IPS-18c (cell line): ENCODE measurements around the gene BSN.
"Not testable (repeated sequence)": the region's sequence is repeated elsewhere in the genome, so short reads cannot be mapped to it uniquely, and the experiment has no call there.

Experiments used
- H3K4me3 ChIP-seq: 2 replicates; pipeline ENCODE4 v1.7.0; 2013; ENCODE audit warnings: low read depth, mild to moderate bottlenecking, low read length, moderate library complexity; ENCODE audit not compliant: insufficient read depth
- H3K9me3 ChIP-seq: one replicate; pipeline ENCODE4 v1.6.1; 2013; ENCODE audit warnings: mild to moderate bottlenecking, low read length, moderate library complexity; ENCODE audit not compliant: control insufficient read depth, insufficient read depth

Gene BSN

DNA sequence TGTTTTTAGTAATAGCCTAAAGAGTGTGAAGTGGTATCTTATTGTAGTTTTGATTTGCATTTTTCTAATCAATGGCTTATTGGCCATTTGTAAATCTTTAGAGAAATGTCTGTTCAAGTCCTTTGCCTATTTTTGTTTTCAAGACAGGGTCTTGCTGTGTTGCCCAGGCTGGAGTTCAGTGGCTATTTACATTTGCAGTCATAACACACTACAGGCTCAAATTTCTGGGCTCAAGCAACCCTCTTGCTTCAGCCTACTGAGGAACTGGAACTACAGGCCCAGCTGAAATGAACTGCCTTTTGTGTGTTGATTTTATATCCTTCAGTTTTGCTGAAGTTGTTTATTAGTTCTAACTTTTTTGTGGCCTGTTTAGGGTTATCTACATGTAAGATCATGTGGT, 27.9 kb downstream of the BSN start:
- Histone ChIP-seq H3K4me3 (no peak overlapping the region), H3K9me3 (no peaks in the 10 kb centered on the region)

DNA sequence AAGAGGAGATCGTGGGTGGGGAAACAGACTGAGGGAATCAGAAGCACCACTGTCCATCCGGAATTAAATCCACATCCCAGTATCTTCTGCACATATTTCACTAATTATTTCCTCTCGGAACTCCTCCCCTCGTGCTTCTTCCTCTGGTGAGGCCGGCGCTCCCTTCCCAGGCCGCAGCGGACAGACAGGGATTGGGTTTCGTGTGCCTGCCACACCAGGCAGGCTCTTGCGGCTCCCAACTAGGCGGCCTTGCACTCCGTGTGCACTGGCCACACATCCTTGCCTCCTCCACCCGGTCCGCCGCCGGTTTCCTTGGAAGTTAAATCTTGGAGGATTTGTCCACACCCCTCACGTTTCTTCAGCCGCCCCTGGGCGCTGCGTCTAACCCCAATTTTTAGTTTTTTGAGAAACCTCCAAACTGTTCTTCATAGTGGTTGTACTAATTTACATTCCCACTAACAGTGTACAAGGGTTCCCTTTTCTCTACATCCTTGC, 31.0 kb downstream of the BSN start:
- not testable (repeated sequence) for H3K4me3 ChIP-seq, H3K9me3 ChIP-seq

DNA sequence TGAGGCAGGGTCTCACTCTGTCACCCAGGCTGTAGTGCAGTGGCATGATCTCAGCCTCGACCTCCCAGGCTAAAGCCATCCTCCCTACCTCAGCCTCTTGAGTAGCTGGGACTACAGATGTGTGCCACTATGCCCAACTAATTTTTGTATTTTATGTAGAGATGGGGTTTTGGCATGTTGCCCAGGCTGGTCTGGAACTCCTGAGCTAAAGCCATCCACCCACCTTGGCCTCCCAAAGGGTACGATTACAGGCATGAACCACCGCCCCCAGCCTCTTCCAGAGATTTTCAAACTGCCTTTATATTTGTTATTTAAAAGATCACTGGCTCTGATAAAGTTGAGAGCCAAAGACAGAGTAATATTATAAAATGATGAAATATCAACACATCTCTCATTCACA, 37.3 kb downstream of the BSN start:
- Histone ChIP-seq H3K4me3 (no peak overlapping the region), H3K9me3 (no peaks in the 10 kb centered on the region)

DNA sequence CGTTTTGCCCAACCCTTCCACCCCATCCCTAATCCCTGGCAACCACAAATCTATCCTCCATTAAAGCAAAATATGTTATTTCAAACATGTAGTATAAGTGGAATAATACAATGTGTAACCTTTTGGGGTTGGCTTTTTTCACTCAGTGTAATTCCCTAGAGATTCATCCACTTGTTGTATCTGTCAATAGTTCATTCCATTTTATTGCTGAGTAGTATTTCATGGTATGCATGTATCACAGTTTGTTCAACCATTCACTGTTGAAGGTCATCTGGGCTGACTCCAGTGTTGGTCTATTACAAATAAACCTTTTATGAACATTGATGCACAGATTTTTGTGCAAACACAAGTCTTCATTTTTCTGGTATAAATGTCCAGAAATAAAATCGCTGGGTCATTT, 38.8 kb downstream of the BSN start:
- Histone ChIP-seq H3K9me3 (no peaks in the 10 kb centered on the region), H3K4me3 (no peak overlapping the region)

DNA sequence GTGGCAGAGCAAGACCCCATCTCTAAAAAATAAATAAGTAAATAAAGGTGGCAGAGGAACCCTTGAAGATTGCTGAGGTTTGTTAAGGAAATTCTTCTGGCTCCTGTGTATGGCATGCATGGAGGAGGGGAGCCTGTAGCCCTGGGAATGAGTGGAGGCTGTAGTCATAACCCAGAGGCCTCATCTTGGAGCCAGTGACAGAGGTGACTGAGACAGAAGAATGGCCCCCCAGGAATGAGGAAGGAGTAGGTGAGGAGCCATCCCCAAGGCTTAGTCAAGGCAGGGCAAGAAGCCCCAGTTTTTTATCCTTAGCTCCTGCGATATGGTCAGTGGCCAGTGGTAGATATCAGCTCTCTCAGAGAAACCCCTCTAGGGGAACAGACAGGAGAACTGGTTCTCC, 46.5 kb downstream of the BSN start:
- H3K9me3 ChIP-seq = peaks cover 2% of the 10 kb centered on the region
- H3K4me3 ChIP-seq = no peak overlapping the region

DNA sequence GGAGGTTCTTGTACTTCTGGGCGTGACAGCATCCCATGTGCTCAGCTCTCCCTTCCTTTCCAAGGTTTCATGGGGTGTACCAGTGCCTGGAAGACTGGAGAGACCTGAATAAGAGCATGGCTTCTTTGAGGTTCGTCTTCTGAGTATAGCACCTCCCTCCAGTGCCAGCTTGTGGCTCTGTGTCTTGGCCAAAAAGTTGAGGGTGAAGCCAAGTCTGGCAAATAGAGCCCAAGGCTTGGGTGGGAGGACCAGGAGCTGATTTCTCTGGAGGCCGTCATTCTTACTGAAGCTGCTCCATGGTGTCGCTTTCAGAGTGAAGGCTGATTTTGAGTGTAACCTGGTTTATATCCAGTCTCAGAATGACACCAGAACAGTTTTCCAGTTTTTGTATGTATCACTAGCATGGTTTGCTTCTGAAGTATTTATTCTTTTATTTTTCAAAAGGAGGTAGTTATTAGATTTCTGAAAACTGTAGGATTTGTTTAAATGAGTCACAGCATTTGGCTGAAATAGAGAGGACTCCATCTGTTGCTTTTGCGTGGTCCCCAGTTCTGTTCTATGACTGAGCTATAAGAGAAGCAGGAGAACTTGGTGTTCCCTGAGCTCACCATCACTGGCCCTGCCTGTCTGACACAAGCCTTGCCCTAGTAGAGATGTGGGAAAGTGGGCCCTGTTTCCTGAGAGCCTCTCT, 47.2 kb downstream of the BSN start:
- Histone ChIP-seq H3K9me3 (peaks cover 2% of the 10 kb centered on the region), H3K4me3 (no peak overlapping the region)

DNA sequence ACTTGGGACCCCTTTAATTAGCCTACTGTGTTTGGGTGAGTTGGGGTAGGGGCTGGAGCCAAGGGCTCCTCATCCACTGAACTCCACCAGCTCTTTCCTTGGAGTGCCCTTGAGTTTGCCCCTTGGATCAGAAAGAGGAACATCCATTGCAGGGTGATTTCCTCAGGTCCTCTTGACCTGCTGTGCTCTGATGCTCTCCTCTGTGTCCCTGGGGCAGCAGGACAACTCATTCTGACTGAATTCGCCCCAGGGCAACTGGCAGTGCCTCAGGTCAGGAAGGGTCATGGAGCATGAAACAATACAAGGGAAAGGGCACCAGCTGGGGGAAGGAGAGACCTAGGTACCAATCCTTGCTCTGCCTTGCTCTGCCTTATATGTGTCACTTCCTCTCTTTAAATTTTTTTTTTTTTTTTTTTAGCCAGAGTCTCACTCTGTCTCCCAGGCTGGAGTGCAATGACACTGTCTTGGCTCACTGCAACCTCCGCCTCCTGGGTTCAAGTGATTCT, 47.8 kb downstream of the BSN start:
- Histone ChIP-seq H3K4me3 (no peak overlapping the region), H3K9me3 (peaks cover 2% of the 10 kb centered on the region)

DNA sequence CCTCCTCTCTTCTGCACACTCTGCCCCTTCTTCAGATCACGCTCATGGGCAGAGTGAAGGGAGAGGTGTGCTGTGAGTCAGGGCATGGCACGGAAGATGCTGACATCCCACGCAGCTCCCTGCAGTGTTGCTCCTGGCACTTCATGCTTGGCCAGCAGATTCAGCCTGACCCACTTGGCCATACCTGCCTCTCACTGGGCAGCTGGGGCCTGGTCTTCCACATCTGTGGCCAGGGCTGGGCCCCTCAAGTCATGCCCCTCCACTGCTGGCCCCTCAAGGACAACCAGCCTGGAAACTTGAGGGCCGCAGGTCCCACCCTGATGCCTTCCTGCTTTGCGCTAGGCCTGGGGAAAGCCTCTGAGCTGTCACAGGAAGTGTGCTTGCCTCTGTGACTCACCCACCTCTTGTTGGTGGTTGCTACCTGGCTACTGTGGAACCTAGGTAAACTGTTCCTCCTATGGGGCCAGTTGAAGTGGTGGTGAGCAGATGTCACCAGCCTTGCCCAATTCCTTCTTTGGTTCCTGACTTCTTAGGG, 48.7 kb downstream of the BSN start:
- Histone ChIP-seq H3K9me3 (peaks cover 2% of the 10 kb centered on the region), H3K4me3 (no peak overlapping the region)

DNA sequence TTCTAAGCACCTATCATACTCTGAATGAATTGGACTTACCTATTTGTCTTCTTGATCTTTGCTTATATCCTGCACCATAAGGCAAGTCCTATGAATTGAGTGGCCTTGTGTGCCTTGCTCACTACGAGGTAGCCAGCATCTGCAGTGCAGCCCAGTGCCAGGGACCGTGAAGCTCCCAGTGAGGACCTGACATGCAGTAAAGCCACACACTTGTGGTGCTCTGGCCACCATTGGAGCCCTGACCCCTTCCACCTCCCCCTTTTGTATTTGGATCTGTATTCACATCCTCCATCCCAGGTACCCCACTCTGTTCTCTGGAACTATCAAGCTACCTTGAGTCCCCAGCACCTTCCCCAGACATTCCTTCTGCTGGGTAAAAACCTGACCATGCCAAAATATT, 52.1 kb downstream of the BSN start:
- Histone ChIP-seq H3K4me3 (no peak overlapping the region), H3K9me3 (peaks cover 2% of the 10 kb centered on the region)

DNA sequence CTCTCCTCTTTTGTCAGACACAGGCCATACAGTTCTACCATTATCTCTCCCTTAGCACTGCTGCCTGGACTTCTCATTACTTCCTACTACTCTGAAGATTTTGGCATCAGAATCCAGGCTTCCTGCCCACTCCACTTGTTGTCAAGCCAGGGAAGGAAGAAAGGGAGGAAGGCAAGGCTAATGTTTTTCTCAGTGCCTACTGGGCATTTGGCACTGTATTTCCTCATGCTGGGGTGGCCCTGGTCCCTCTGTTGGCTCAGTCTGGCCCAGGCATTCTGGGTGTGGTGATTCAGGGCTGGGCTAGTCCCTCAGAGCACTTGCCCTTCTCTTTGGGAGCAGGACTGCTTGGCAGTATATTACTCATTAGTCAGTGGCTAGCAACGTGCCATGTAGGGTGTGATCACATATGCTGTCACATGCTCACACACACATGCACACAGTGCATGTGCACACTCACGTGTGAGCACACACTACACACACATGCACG, 52.9 kb downstream of the BSN start:
- peaks cover 2% of the 10 kb centered on the region for H3K9me3 ChIP-seq
- no peak overlapping the region for H3K4me3 ChIP-seq

DNA sequence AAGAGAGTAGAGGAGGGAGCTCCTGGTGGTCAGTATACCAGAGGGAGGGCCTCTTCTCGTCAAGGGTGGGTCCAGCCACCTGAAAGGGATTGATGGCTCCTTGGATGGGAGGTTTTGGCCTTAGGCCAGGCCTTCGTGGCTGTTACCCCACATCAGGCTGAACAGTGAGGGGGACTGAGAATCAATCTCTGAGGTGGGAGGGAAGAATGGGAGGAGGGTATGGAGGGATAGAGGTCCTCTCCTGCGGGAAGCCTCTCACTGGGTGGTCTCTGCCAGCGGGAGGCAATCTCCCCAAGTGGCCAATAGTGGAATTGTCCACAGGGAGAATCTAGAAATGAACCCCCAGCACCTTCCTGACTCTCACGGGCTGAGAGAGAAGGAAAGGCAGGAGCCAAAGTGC, 53.5 kb downstream of the BSN start:
- Histone ChIP-seq H3K4me3 (no peak overlapping the region), H3K9me3 (peaks cover 2% of the 10 kb centered on the region)

DNA sequence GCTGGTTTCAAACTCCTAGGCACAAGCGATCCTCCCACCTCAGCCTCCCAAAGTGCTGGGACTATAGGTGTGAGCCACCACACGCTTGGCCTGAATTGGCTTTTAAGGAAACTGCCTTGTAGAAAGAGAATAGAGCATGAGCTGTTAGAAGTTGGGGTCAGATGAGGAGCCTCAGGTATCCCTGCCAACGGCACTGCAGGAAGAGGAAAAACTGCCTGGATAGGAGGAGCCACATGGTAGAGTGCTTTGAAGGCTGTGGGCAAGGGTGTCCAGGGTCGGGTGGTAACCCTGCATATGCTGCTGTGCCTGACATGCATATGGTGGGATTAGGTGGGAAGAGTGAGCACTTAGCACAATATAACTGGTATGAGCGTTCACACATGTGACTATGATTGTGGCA, 55.0 kb downstream of the BSN start:
- Histone ChIP-seq H3K4me3 (no peak overlapping the region), H3K9me3 (no peaks in the 10 kb centered on the region)

DNA sequence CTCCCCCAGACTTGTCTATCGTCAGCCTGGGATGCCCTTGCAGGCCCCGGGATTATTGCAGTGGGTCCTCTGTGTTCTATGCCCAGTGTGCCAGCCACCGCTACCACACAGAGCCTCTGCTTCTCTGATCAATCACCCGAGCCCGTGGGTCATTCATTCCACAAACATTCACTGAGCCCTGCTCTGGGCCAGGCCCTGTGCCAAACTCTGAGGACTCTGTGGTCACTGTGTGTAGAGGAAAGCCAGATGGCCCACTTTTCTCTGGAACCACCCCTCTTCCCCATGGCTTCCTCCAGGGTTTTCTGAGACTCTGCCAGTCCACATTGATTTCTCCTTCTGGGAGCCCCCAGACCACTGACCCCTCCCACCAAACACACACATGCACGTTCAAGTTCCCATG, 55.5 kb downstream of the BSN start:
- Histone ChIP-seq H3K4me3 (no peak overlapping the region), H3K9me3 (no peaks in the 10 kb centered on the region)

DNA sequence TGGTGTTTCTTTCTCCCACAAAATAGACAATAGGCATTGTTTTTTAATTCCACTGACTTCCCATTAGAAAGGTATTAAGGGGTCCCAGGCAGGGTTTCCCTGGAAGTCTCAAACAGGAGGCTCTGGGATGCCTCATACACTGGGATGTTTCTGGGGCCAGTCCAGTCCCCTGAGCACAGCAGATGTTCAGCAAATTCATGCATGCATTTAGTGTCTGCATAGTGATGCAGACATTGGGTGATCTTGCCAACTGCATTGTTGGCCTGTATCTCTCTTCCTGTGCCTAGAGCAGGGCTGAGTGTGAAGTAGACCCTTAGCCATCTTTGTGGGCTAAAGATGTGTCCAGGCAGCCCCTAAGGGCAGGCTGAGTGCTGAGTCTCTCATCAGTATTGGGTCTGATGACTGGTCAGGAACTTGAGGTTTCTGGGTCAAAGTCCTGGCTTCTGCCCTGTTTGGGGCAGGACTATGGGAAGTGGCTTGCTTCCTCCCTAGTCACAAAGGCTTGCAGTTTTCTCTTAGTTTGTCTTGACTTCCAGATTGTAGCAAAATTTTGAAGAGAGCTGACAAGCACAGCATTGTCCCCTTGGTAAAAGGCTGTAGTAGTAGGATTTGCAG, 56.5 kb downstream of the BSN start:
- Histone ChIP-seq H3K4me3 (no peak overlapping the region), H3K9me3 (no peaks in the 10 kb centered on the region)

DNA sequence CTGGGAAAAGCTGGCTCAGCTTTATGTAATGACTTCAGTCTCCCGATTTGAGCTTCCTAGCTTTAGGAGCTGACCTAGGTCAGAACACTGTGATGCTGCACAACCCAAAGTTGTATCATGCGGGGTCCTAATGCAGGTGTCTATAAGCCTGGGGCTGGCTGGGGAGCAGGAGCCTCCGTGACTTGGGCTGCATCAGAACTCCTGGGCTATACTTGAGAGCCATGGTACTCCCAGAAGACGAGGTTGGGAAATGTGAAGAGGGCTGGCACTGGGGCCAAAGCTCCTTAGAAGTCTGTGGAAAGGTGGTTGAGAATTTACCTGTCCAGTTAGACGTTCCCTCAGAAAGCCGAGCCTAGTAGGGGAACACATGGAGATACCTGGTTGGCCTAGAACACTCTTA, 57.0 kb downstream of the BSN start:
- no peaks in the 10 kb centered on the region for H3K9me3 ChIP-seq

DNA sequence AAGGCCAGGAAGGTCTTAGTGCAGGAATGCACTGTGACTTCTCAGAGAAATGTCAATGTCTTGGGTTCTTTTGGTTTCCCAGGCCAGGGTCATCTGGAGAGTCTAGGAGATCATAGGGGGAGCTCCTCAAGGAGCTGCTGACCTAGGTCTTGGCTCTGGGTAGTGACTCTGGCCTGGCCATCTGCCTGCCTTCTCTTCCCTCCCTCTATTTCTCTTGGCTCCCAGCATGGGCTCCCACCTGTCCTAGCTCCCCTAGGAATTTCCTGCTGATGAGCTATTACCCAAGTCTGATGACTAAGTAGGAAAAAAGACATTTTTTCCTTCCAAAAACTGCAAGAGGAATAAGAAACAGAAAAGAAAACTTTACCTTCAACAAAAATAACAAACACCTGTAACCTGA, 57.4 kb downstream of the BSN start:
- Histone ChIP-seq H3K4me3 (no peak overlapping the region), H3K9me3 (no peaks in the 10 kb centered on the region)

More for the DNA sequence above, 57.0 kb downstream of the BSN start:
- H3K4me3 ChIP-seq = no peak overlapping the region

DNA sequence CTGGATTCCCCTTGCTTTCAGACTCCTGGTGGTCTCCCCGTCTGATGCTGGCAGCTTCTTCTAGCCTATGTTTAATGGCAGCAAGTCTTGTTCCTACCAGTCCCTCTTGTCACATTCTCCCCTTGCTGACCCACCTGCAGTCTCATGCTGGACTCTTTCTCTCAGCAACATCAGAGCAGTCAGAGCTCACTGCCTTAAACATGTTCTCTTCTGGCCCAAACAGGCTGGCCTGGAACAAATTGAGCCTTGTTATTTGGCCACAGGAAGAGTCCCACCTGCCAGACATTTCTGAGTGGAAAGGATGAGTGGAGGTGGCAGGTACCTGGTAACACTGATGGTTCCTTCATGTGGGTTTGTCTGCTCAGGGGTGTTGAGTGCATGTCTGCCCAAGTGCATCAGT, 60.7 kb downstream of the BSN start:
- Histone ChIP-seq H3K4me3 (no peak overlapping the region), H3K9me3 (no peaks in the 10 kb centered on the region)

DNA sequence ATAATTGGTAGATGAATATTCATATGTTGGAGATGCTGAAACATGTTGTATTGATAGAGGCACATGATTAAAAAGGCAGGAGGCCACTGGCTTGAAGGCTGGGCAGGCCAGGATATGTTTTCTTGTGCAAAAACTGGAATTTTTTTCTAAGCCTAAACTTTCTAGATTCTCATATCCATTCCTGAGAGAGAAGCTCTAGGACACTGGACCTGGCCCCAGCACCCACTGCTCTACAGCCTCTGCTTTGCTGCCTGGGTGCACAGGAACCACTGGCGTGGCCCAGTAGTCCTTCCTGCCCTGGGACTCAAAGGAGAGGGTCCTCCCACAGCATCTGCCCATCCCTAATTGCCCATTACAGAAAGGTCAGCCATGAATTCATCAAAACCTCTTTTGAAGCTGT, 61.8 kb downstream of the BSN start:
- no peaks in the 10 kb centered on the region for H3K9me3 ChIP-seq

More for the DNA sequence above, 61.8 kb downstream of the BSN start:
- no peak overlapping the region for H3K4me3 ChIP-seq
